K562 (cell line): ENCODE results near the gene GPR32. TPM values are rescaled to one million over a fixed set of nuclear protein-coding genes. Genes with fewer than 3 reads are reported as not detected.

Source experiments
- ARID4B ChIP-seq: sonication (generic); formaldehyde crosslinking; IDR thresholded peaks from 2 replicates; pipeline ENCODE4 v1.8.0; 2022; ENCODE audit warnings: mild to moderate bottlenecking, missing genetic modification reagents
- CHD4 ChIP-seq: fragments of 200-600 bp; sonication (generic); IDR thresholded peaks from 3 replicates; pipeline ENCODE4 v1.6.1; 2012; ENCODE audit warnings: low read depth, mild to moderate bottlenecking, mixed read lengths, low read length, inconsistent platforms; ENCODE audit not compliant: insufficient read depth, insufficient replicate concordance, poor library complexity, severe bottlenecking
- HDAC2 ChIP-seq: fragments of 450-650 bp; IDR thresholded peaks from 2 replicates; pipeline ENCODE4 v1.6.1; 2016; ENCODE audit warnings: mild to moderate bottlenecking
- HMG20B ChIP-seq: fragments of 250-450 bp; sonication (Bioruptor Pico); IDR thresholded peaks from 2 replicates; pipeline ENCODE4 v1.5.0; 2021; ENCODE audit warnings: mild to moderate bottlenecking
- L3MBTL2 ChIP-seq: fragments of 450-650 bp; IDR thresholded peaks from 2 replicates; pipeline ENCODE4 v1.6.1; 2016; ENCODE audit warnings: mild to moderate bottlenecking, moderate library complexity
- MCM2 ChIP-seq: fragments of 450-650 bp; IDR thresholded peaks from 2 replicates; pipeline ENCODE4 v1.6.1; 2017; ENCODE audit warnings: low read depth, mild to moderate bottlenecking
- POLR3G ChIP-seq: IDR thresholded peaks from 2 replicates; pipeline ENCODE4 v1.6.1; 2011; ENCODE audit not compliant: insufficient read length, insufficient replicate concordance; ENCODE audit errors: extremely low read depth
- SIX5 ChIP-seq, 2 experiments: IDR thresholded peaks; 2 replicates each; pipeline ENCODE4 v1.6.1; 2011; ENCODE audit warnings: low read length in 2 of 2, borderline replicate concordance in 1 of 2, low read depth in 1 of 2, mild to moderate bottlenecking in 1 of 2, moderate library complexity in 1 of 2; ENCODE audit not compliant: insufficient read depth in 1 of 2
- SMARCA4 ChIP-seq: fragments of 450-650 bp; IDR thresholded peaks from 2 replicates; pipeline ENCODE4 v1.6.1; 2016
- STAT5B ChIP-seq: fragments of 250-450 bp; sonication (Bioruptor Pico); IDR thresholded peaks from 2 replicates; pipeline ENCODE4 v1.8.0; 2021; ENCODE audit warnings: mild to moderate bottlenecking, inconsistent platforms
- ZBED1 ChIP-seq: IDR thresholded peaks from 2 replicates; pipeline ENCODE4 v1.6.1; 2014
- ZFX ChIP-seq: sonication (generic); formaldehyde crosslinking; IDR thresholded peaks from 2 replicates; pipeline ENCODE4 v1.8.0; 2022; ENCODE audit warnings: mild to moderate bottlenecking, missing genetic modification reagents, moderate library complexity
- ZNF212 ChIP-seq: fragments of 450-650 bp; formaldehyde crosslinking; IDR thresholded peaks from 2 replicates; pipeline ENCODE4 v1.4.0; 2020; ENCODE audit warnings: mild to moderate bottlenecking
- ZNF41 ChIP-seq: fragments of 250-450 bp; sonication (Bioruptor Pico); conservative IDR thresholded peaks from 2 replicates; pipeline ENCODE4 v1.4.0; 2020; ENCODE audit warnings: mild to moderate bottlenecking
- polyA plus RNA-seq, 8 experiments: library from polyadenylated mRNA; depleted of rRNA in 4 of 8; stranded (reverse) in 5 of 8; unstranded in 3 of 8; fragments of >200 nt; fragmentation: Nextera tagmentation in 2 of 8; fragmentation: Illumina TruSeq in 1 of 8; extraction: Ambion mirVana in 2 of 8; extraction: Trizol in 1 of 8; gene quantifications; 2 replicates each; pipeline versions ENCODE4 v1.2.1 to v1.2.3, GENCODE V29; 2011 to 2014; ENCODE audit warnings: inconsistent platforms in 1 of 8, missing spikeins in 1 of 8
- total RNA-seq, 7 experiments: library from RNA; depleted of rRNA in 6 of 7; stranded (reverse); fragments of >200 nt in 6 of 7; fragmentation: Illumina TruSeq in 2 of 7; extraction: Trizol in 2 of 7; gene quantifications; 2 replicates each; pipeline versions ENCODE4 v1.2.1 to v1.2.3, GENCODE V29; 2011 to 2021; ENCODE audit warnings: low replicate concordance in 1 of 7
- TF ChIP-seq, protein P1 (sequence below): fragments of 200-800 bp; sonication (Bioruptor generic); IDR thresholded peaks from 2 replicates; pipeline ENCODE4 v1.6.1; 2017; ENCODE audit warnings: missing genetic modification characterization, missing compliant biosample characterization
- TF ChIP-seq, protein P2 (sequence below): fragments of 450-650 bp; IDR thresholded peaks from 2 replicates; pipeline ENCODE4 v1.6.1; 2017; ENCODE audit warnings: antibody characterized with exemption, mild to moderate bottlenecking
- TF ChIP-seq, protein P3 (sequence below): sonication (generic); formaldehyde crosslinking; IDR thresholded peaks from 2 replicates; pipeline ENCODE4 v1.9.0; 2022; ENCODE audit warnings: mild to moderate bottlenecking, missing genetic modification reagents
- TF ChIP-seq, protein P4 (sequence below): fragments of 250-450 bp; sonication (Bioruptor Pico); IDR thresholded peaks from 2 replicates; pipeline ENCODE4 v1.5.0; 2020; ENCODE audit warnings: mild to moderate bottlenecking

The GPR32 gene
- total and polyA plus RNA-seq, 9 of the 15 experiments (the other 6 are each of a cell fraction or from before 2014, with no cell fraction given): not detected

GRCh38 chr19:50820086-50820485, 49.8 kb downstream of the GPR32 start (continued):
- TF ChIP-seq, protein P1, sequence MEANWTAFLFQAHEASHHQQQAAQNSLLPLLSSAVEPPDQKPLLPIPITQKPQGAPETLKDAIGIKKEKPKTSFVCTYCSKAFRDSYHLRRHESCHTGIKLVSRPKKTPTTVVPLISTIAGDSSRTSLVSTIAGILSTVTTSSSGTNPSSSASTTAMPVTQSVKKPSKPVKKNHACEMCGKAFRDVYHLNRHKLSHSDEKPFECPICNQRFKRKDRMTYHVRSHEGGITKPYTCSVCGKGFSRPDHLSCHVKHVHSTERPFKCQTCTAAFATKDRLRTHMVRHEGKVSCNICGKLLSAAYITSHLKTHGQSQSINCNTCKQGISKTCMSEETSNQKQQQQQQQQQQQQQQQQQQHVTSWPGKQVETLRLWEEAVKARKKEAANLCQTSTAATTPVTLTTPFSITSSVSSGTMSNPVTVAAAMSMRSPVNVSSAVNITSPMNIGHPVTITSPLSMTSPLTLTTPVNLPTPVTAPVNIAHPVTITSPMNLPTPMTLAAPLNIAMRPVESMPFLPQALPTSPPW (CRISPR knock-in tag): no peak
- TF ChIP-seq, protein P2, sequence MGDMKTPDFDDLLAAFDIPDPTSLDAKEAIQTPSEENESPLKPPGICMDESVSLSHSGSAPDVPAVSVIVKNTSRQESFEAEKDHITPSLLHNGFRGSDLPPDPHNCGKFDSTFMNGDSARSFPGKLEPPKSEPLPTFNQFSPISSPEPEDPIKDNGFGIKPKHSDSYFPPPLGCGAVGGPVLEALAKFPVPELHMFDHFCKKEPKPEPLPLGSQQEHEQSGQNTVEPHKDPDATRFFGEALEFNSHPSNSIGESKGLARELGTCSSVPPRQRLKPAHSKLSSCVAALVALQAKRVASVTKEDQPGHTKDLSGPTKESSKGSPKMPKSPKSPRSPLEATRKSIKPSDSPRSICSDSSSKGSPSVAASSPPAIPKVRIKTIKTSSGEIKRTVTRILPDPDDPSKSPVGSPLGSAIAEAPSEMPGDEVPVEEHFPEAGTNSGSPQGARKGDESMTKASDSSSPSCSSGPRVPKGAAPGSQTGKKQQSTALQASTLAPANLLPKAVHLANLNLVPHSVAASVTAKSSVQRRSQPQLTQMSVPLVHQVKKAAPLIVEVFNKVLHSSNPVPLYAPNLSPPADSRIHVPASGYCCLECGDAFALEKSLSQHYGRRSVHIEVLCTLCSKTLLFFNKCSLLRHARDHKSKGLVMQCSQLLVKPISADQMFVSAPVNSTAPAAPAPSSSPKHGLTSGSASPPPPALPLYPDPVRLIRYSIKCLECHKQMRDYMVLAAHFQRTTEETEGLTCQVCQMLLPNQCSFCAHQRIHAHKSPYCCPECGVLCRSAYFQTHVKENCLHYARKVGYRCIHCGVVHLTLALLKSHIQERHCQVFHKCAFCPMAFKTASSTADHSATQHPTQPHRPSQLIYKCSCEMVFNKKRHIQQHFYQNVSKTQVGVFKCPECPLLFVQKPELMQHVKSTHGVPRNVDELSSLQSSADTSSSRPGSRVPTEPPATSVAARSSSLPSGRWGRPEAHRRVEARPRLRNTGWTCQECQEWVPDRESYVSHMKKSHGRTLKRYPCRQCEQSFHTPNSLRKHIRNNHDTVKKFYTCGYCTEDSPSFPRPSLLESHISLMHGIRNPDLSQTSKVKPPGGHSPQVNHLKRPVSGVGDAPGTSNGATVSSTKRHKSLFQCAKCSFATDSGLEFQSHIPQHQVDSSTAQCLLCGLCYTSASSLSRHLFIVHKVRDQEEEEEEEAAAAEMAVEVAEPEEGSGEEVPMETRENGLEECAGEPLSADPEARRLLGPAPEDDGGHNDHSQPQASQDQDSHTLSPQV: peak; percentile 80
- TF ChIP-seq POLR3G (no peak), ZBED1 (no peak), ZNF212 (no peak), STAT5B (CRISPR knock-in tag) (no peak), L3MBTL2 (peak; percentile 95), SIX5 (IDR thresholded peaks at IDR 0.05; ENCODE audit: borderline replicate concordance in 1 of 2, insufficient read depth in 1 of 2, low read depth in 1 of 2, low read length in 2 of 2) (no peak), HDAC2 (0 out of 2 replicates have a peak, but pooled peaks have one; percentile 17), ZNF41 (CRISPR knock-in tag) (no peak), ZFX (CRISPR knock-in tag) (no peak), HMG20B (CRISPR knock-in tag) (no peak), ARID4B (CRISPR knock-in tag) (peak; percentile 39; the same call in 1 of the 2 replicates), CHD4 (no peak), MCM2 (no peak), SMARCA4 (no peak)
- TF ChIP-seq, protein P3, sequence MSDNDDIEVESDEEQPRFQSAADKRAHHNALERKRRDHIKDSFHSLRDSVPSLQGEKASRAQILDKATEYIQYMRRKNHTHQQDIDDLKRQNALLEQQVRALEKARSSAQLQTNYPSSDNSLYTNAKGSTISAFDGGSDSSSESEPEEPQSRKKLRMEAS (CRISPR knock-in tag): peak; percentile 70
- TF ChIP-seq, protein P4, sequence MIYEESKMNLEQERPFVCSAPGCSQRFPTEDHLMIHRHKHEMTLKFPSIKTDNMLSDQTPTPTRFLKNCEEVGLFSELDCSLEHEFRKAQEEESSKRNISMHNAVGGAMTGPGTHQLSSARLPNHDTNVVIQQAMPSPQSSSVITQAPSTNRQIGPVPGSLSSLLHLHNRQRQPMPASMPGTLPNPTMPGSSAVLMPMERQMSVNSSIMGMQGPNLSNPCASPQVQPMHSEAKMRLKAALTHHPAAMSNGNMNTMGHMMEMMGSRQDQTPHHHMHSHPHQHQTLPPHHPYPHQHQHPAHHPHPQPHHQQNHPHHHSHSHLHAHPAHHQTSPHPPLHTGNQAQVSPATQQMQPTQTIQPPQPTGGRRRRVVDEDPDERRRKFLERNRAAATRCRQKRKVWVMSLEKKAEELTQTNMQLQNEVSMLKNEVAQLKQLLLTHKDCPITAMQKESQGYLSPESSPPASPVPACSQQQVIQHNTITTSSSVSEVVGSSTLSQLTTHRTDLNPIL (CRISPR knock-in tag): no peak
